Cardiac septum (tissue), 1 donor: Measurements from ENCODE around the gene AVL9. TPM values are rescaled to one million over a fixed set of nuclear protein-coding genes. Genes with fewer than 3 reads are reported as not detected.
"Not testable (repeated sequence)": the region's sequence is repeated elsewhere in the genome, so short reads cannot be mapped to it uniquely, and the experiment has no call there.

Experiments
- DNase-seq: peaks from one replicate; pipeline ENCODE4 v3.0.0-alpha.2; 2020; ENCODE audit warnings: low spot score
- intact Hi-C: fragments of 100-400 bp; cut with DNase I; formaldehyde crosslinking; loops from one replicate; pipeline ENCODE4 v1.14.0; 2022
- total RNA-seq: library from RNA; stranded (reverse); fragmentation: NEBNext Ultra II Directional; extraction: Animal tissue kit (Norgen Biotek cat#: 25700); gene quantifications from one replicate; pipeline ENCODE4 v1.2.1, GENCODE V29; 2021
- donor health status: DM: no; HTN: no; CAD: no.

Gene AVL9
- total RNA-seq, 1 donor from 2014 or later, result 12.5 TPM

DNA sequence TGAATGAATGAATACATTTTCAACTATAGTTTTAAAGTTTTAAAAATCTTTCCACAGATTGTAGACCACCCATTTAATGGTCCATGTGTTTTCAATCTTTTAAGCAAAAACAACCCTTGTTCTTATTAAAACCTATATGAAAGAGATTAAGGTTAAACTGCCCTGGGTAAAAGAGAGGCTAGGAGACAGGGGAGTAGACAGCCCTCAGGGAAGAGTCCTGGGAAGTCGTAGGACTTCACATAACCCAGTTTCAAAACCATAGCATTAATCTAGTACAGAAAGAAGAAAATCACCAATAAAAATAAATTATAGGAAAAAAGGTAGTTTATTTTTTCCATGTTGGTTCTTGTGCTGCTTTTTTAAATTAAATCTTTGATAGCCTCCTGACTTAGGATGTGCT is 124.1 kb downstream of the AVL9 start:
- intact Hi-C loops, DNase-seq: not testable (repeated sequence)

DNA sequence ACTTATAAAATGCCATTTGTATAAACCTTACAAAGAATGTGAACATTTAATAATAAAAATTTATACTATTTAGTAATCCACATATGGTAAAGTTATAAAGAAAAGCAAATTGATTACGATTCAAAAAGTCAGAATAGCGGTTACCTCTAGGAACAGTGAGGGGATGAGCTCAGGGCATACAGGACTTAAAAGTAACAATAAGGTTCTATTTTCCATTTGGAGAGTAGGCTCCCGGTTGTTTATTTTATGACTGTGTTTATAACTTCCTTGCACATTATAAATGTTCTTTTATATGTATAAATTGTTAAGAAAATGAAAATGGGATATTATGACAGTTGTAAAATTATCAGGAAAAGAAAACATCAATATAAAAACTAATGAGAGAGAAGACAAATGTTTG is 135.7 kb downstream of the AVL9 start:
- DNase-seq, result no peak
- intact Hi-C loops, result no loop called here

DNA sequence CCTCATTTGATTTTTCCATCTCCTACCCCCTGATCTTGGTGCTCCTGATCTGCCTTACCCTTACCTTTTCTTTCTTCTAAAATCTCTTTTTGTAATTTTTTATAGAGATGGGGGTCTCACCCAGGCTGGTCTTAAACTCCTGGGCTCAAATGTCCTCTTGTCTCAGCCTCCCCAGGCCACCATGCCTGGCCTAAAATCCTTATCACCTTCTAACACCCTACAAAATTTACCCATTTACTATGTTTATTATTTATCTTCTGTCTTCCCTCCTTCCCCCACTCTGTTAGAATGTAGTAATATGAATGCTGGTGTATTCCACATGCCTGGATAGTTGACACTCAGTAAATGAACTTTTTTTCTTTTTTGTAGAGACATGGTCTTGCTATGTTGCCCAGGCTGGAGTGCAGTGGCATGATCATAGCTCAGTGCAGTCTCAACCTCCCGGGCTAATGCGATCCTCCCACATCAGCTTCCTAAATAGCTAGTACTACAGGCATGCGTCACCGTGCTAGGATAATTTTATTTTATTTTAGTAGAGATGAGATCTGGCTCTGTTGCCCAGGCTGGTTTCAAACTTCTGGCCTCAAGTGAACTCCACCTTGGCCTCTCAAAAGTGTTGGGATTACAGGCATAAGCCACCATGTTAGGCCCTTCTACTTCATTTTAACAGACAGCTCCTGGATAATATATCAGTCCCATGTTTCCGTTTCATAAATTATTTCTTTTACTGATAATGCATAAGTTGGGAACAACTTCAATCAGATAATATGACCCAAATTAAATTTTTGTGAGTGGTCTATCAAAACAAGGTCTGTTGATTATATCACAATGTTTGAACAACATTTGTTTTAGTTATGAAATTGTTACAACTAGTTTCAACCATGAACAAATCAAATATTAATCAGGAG is 136.6 kb downstream of the AVL9 start:
- intact Hi-C loops, DNase-seq: not testable (repeated sequence)

DNA sequence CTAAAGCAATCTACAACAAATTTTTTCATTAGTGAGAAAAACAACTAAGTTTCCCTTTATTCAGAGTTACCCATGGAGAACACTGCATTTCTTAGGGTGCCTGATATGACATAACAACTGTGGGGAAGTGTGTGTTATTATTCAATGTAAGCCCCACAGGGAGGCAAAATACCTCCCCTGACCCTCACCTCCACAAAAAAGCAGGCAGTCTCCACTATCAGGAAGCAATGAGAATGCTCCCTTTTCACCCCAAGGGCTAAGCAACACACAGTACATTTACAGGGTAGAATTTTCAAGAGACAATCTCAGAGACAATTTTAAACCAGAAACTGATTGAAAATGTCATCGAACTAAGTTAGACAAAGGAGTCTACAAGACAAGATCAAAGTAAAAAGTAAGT is 138.2 kb downstream of the AVL9 start:
- intact Hi-C loops, DNase-seq: not testable (repeated sequence)

DNA sequence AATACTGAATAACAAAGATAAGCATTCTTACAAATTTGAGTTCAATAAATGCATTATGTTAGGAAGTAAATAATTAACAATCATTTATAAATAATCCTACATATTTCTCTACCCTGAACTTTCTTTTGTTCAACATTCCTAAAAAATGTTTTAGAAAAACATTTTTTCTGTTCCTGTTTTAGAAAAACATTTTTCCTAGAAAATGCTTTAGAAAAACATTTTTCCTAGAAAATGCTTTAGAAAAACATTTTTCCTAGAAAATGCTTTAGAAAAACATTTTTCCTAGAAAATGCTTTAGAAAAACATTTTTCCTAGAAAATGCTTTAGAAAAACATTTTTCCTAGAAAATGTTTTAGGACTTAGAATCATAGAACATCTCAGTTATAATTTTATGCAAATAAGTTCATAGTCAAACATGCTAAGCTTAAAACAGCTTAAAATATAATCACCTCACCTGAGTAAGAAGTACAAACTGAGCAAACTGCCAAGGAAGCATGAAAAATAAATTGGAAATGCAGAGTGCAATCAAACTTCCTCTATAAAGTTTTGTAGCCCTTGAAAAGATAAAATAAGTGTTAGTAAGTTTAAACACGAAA is 139.6 kb downstream of the AVL9 start:
- intact Hi-C loops, DNase-seq: not testable (repeated sequence)

DNA sequence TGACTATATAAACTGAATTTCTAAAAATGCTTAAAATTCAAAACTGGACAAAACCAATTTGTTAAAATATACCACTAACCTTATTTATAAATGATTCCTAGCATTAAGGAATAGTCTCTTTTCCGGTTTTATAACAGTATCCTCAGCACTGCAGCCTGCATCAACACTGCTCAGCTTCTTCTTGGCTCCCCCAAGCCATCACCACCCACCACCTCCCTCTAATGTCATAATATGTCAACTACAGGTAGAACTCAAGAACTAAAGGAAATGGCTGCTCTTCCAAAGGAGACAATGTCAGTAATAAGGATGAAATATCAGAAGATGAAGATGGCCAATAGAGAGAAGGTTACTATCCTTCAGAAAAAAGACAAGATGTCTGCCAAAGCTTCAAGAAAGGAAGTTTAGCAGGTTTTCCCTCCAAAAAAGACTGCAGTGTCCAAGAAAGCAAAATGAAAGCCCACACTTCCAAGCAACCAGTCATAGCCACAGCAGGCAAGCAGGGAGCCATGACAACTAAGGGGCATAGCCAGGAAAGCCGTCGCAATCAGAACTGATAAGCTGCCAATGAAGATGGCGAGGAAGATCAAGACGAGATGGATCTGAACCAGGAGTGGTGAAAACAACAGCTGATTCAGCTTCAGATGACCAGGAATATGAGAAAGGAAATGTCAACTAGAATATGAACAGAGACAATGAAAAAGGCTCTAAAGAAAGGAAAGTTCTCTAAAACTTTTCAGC is 141.6 kb downstream of the AVL9 start:
- intact Hi-C loops, DNase-seq: not testable (repeated sequence)

DNA sequence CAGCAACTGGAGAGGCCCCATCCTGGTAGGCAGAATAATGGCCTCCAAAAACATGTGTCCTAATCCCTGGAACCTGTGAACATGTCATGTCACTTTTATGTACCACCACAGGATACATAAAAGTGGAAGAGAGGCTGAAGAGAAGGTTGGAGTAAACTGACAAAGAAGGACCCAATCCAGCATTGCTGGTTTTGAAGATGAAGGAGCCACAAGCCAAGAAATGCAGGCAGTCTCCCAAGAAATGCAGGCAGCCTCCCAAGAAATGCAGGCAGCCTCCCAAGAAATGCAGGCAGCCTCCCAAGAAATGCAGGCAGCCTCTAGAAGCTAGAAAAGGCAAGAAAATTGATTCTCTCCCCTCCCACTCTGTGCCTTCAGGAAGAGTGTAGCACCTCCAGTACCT is 142.3 kb downstream of the AVL9 start:
- intact Hi-C loops, DNase-seq: not testable (repeated sequence)

Other genes starting within 250 kb of the AVL9 start
- 31.1 TPM for gene LSM5, start 5.1 kb upstream of the AVL9 start, total RNA-seq